Measurements from ENCODE around the gene DMGDH.

DMGDH gene

GRCh38 chr5:79062436-79062835, 7.0 kb downstream of the DMGDH start:
- Histone ChIP-seq H3K4me3 (ENCODE audit: low read length in 2 of 2) (no peak overlapping the region), H3K27me3 (ENCODE audit: control insufficient read depth in 1 of 2, insufficient read depth in 2 of 2, low read length in 2 of 2) (no peaks in the 10 kb centered on the region), H3K9ac (ENCODE audit: low read length in 2 of 2) (no peak overlapping the region), H3K36me3 (ENCODE audit: control insufficient read depth in 2 of 2, insufficient read depth in 2 of 2, low read length in 2 of 2) (no peaks in the 10 kb centered on the region), H3K4me1 (ENCODE audit: control insufficient read depth, insufficient read depth, low read length) (no peaks in the 10 kb centered on the region), H3K9me3 (ENCODE audit: control insufficient read depth in 2 of 2, low read length in 2 of 2) (no peaks in the 10 kb centered on the region), H3K27ac (ENCODE audit: low read length) (no peak overlapping the region)

DNA sequence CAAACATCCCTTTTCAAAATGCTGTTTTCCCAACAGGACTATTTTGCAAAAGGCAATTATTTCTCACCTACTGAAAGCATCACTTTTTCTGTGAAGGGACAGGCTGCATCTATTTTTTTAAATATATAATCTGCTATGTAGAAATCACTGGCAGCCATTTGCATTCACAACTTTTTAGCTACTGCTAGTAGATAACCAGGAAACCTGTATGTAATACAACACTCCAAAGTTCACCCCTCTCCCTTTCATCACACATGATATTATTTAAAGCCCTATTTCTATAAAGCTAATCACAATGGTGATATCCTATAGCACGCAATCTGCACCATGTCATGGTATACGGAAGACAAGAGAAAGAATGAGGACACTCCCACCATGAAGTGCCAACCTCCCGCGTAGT, 9.8 kb downstream of the DMGDH start:
- Histone ChIP-seq H3K27ac (ENCODE audit: low read length) (no peak overlapping the region), H3K9me3 (ENCODE audit: control insufficient read depth in 2 of 2, low read length in 2 of 2) (no peaks in the 10 kb centered on the region), H3K4me3 (ENCODE audit: low read length in 2 of 2) (no peak overlapping the region), H3K9ac (ENCODE audit: low read length in 2 of 2) (no peak overlapping the region), H3K36me3 (ENCODE audit: control insufficient read depth in 2 of 2, insufficient read depth in 2 of 2, low read length in 2 of 2) (no peaks in the 10 kb centered on the region), H3K4me1 (ENCODE audit: control insufficient read depth, insufficient read depth, low read length) (no peaks in the 10 kb centered on the region), H3K27me3 (ENCODE audit: control insufficient read depth in 1 of 2, insufficient read depth in 2 of 2, low read length in 2 of 2) (no peaks in the 10 kb centered on the region)

DNA sequence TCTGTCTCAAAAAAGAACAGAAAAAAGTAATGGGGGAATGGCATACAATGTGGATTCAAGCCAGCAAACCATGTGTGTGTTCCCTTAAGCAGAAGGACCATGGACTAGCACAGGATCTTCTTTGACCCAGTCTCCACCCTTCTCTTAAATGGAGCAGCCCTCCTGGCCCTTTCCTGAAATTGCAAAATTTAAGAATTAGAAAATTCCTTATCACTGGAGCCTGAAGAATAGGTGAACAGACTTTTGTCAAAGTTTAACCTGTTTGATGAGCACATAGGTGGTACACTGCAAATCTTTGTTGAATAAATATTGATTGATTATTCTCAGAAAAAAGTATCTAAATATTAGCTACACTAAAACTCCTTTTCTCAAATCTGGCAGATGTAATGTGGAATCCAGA, 12.6 kb downstream of the DMGDH start:
- Histone ChIP-seq H3K27me3 (ENCODE audit: control insufficient read depth in 1 of 2, insufficient read depth in 2 of 2, low read length in 2 of 2) (no peaks in the 10 kb centered on the region), H3K4me1 (ENCODE audit: control insufficient read depth, insufficient read depth, low read length) (no peaks in the 10 kb centered on the region), H3K27ac (ENCODE audit: low read length) (no peak overlapping the region), H3K36me3 (ENCODE audit: control insufficient read depth in 2 of 2, insufficient read depth in 2 of 2, low read length in 2 of 2) (peaks cover 0 to 2% of the 10 kb centered on the region in 2 donors), H3K9ac (ENCODE audit: low read length in 2 of 2) (no peak overlapping the region), H3K4me3 (ENCODE audit: low read length in 2 of 2) (no peak overlapping the region), H3K9me3 (ENCODE audit: control insufficient read depth in 2 of 2, low read length in 2 of 2) (peaks cover 0 to 3% of the 10 kb centered on the region in 2 donors)

- H3K4me1 ChIP-seq (ENCODE audit: control insufficient read depth, insufficient read depth, low read length), result no peaks in the 10 kb centered on the region
- no peaks in the 10 kb centered on the region for H3K27me3 ChIP-seq (ENCODE audit: control insufficient read depth in 1 of 2, insufficient read depth in 2 of 2, low read length in 2 of 2)
- H3K9me3 ChIP-seq (ENCODE audit: control insufficient read depth in 2 of 2, low read length in 2 of 2), result peaks cover 0 to 3% of the 10 kb centered on the region in 2 donors
- H3K36me3 ChIP-seq (ENCODE audit: control insufficient read depth in 2 of 2, insufficient read depth in 2 of 2, low read length in 2 of 2), result peaks cover 0 to 2% of the 10 kb centered on the region in 2 donors
- no peak overlapping the region for H3K4me3 ChIP-seq (ENCODE audit: low read length in 2 of 2)
- no peak overlapping the region for H3K9ac ChIP-seq (ENCODE audit: low read length in 2 of 2)
- no peak overlapping the region for H3K27ac ChIP-seq (ENCODE audit: low read length)
Measured at GRCh38 chr5:79055017-79055416, 14.5 kb downstream of the DMGDH start.

- H3K27me3 ChIP-seq (ENCODE audit: control insufficient read depth in 1 of 2, insufficient read depth in 2 of 2, low read length in 2 of 2), result no peaks in the 10 kb centered on the region
- H3K4me1 ChIP-seq (ENCODE audit: control insufficient read depth, insufficient read depth, low read length), result no peaks in the 10 kb centered on the region
- no peak overlapping the region for H3K27ac ChIP-seq (ENCODE audit: low read length)
- peaks cover 0 to 2% of the 10 kb centered on the region in 2 donors for H3K36me3 ChIP-seq (ENCODE audit: control insufficient read depth in 2 of 2, insufficient read depth in 2 of 2, low read length in 2 of 2)
- H3K9ac ChIP-seq (ENCODE audit: low read length in 2 of 2), result no peak overlapping the region
- H3K4me3 ChIP-seq (ENCODE audit: low read length in 2 of 2), result no peak overlapping the region
- H3K9me3 ChIP-seq (ENCODE audit: control insufficient read depth in 2 of 2, low read length in 2 of 2), result peaks cover 0 to 3% of the 10 kb centered on the region in 2 donors
Measured at GRCh38 chr5:79053321-79053720, 16.2 kb downstream of the DMGDH start.

DNA sequence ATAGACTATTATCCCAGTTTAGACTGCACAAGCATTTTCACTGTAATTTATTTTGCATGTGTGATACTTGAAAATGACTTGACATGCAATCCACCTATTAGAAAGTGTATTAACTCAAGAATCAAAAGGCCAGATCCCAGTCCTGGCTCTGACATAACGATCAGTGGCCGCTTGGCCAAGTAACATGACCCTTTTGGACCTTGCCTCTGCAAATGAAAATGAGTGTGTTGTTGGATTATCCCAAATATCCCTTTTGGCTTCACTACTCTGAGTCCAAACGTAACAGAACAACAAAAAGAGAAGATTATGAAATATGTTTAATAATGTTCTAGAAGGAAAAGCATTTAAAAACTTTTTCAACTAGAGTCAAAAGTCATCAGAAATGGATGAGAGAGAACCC, 19.0 kb downstream of the DMGDH start:
- no peak overlapping the region for H3K9ac ChIP-seq (ENCODE audit: low read length in 2 of 2)
- no peak overlapping the region for H3K4me3 ChIP-seq (ENCODE audit: low read length in 2 of 2)
- H3K4me1 ChIP-seq (ENCODE audit: control insufficient read depth, insufficient read depth, low read length), result no peaks in the 10 kb centered on the region
- peaks cover 0 to 2% of the 10 kb centered on the region in 2 donors for H3K36me3 ChIP-seq (ENCODE audit: control insufficient read depth in 2 of 2, insufficient read depth in 2 of 2, low read length in 2 of 2)
- no peak overlapping the region for H3K27ac ChIP-seq (ENCODE audit: low read length)
- H3K9me3 ChIP-seq (ENCODE audit: control insufficient read depth in 2 of 2, low read length in 2 of 2), result peaks cover 0 to 3% of the 10 kb centered on the region in 2 donors
- H3K27me3 ChIP-seq (ENCODE audit: control insufficient read depth in 1 of 2, insufficient read depth in 2 of 2, low read length in 2 of 2), result no peaks in the 10 kb centered on the region

DNA sequence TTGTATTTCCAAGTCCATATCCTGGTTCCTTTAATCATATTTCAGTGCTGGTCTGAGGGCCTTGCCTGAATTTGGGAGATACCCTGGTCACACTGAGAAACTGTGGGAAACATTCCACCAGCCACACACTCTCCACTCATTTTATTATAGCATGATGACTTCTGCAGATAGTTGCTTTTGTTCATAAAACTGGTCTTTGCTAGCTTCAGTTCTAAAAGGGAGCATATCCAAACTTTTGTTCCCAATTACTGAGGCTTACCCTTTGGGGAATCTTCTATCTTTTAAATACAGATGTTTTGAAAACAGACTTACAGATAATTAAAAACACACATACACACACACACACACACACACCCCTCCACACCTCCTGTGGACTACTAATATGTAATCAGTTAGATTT, 21.0 kb downstream of the DMGDH start:
- Histone ChIP-seq H3K36me3 (ENCODE audit: control insufficient read depth in 2 of 2, insufficient read depth in 2 of 2, low read length in 2 of 2) (peaks cover 0 to 2% of the 10 kb centered on the region in 2 donors), H3K9me3 (ENCODE audit: control insufficient read depth in 2 of 2, low read length in 2 of 2) (peaks cover 0 to 3% of the 10 kb centered on the region in 2 donors), H3K4me3 (ENCODE audit: low read length in 2 of 2) (no peak overlapping the region), H3K4me1 (ENCODE audit: control insufficient read depth, insufficient read depth, low read length) (no peaks in the 10 kb centered on the region), H3K27me3 (ENCODE audit: control insufficient read depth in 1 of 2, insufficient read depth in 2 of 2, low read length in 2 of 2) (no peaks in the 10 kb centered on the region), H3K27ac (ENCODE audit: low read length) (no peak overlapping the region), H3K9ac (ENCODE audit: low read length in 2 of 2) (no peak overlapping the region)

DNA sequence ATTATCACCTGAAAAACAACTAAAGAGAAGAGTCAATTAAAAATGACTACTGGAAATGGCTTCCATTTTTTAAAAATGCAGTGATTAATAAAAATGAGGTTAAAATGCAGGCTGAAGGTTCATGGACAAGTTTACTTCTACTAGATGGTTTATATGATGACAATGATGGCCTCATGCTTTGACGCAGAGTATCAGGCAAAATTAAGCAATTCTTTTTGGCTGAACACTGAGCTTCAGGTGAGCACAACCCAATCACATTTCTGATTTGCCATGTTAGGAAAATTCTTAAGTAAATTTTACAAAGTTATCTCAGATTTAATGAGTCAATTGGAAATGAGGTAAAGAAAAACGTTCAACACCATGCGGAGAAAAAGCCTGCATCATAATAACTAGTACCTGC, 22.3 kb downstream of the DMGDH start:
- Histone ChIP-seq H3K4me1 (ENCODE audit: control insufficient read depth, insufficient read depth, low read length) (no peaks in the 10 kb centered on the region), H3K27me3 (ENCODE audit: control insufficient read depth in 1 of 2, insufficient read depth in 2 of 2, low read length in 2 of 2) (no peaks in the 10 kb centered on the region), H3K9me3 (ENCODE audit: control insufficient read depth in 2 of 2, low read length in 2 of 2) (no peaks in the 10 kb centered on the region), H3K36me3 (ENCODE audit: control insufficient read depth in 2 of 2, insufficient read depth in 2 of 2, low read length in 2 of 2) (no peaks in the 10 kb centered on the region), H3K4me3 (ENCODE audit: low read length in 2 of 2) (no peak overlapping the region), H3K27ac (ENCODE audit: low read length) (no peak overlapping the region), H3K9ac (ENCODE audit: low read length in 2 of 2) (no peak overlapping the region)

GRCh38 chr5:79042188-79042587, 27.3 kb downstream of the DMGDH start:
- Histone ChIP-seq H3K9ac (ENCODE audit: low read length in 2 of 2) (no peak overlapping the region), H3K36me3 (ENCODE audit: control insufficient read depth in 2 of 2, insufficient read depth in 2 of 2, low read length in 2 of 2) (no peaks in the 10 kb centered on the region), H3K4me3 (ENCODE audit: low read length in 2 of 2) (no peak overlapping the region), H3K27me3 (ENCODE audit: control insufficient read depth in 1 of 2, insufficient read depth in 2 of 2, low read length in 2 of 2) (no peaks in the 10 kb centered on the region), H3K27ac (ENCODE audit: low read length) (no peak overlapping the region), H3K4me1 (ENCODE audit: control insufficient read depth, insufficient read depth, low read length) (no peaks in the 10 kb centered on the region), H3K9me3 (ENCODE audit: control insufficient read depth in 2 of 2, low read length in 2 of 2) (peaks cover 0 to 3% of the 10 kb centered on the region in 2 donors)

DNA sequence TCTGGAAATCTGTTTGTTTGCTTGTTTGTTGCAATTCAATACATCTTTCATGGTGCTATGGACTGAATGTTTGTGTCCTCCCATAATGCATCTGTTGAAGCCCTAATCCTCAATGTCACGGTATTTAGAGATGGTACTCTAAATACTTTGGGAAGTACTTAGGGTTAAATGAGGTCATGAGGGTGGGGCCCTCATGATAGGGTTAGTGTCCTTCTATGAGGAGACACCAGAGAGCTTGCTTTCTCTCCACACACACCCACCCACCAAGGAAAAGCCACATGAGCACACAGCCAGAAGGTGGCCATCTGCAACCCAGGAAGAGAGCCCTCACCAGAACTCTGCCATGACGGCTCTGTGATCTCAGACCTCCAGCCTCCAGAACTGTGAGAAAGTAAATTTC, 32.7 kb downstream of the DMGDH start:
- Histone ChIP-seq H3K27me3 (ENCODE audit: control insufficient read depth in 1 of 2, insufficient read depth in 2 of 2, low read length in 2 of 2) (no peaks in the 10 kb centered on the region), H3K4me3 (ENCODE audit: low read length in 2 of 2) (no peak overlapping the region), H3K9me3 (ENCODE audit: control insufficient read depth in 2 of 2, low read length in 2 of 2) (peaks cover 3 to 7% of the 10 kb centered on the region in 2 donors), H3K9ac (ENCODE audit: low read length in 2 of 2) (no peak overlapping the region), H3K4me1 (ENCODE audit: control insufficient read depth, insufficient read depth, low read length) (no peaks in the 10 kb centered on the region), H3K36me3 (ENCODE audit: control insufficient read depth in 2 of 2, insufficient read depth in 2 of 2, low read length in 2 of 2) (no peaks in the 10 kb centered on the region), H3K27ac (ENCODE audit: low read length) (no peak overlapping the region)

DNA sequence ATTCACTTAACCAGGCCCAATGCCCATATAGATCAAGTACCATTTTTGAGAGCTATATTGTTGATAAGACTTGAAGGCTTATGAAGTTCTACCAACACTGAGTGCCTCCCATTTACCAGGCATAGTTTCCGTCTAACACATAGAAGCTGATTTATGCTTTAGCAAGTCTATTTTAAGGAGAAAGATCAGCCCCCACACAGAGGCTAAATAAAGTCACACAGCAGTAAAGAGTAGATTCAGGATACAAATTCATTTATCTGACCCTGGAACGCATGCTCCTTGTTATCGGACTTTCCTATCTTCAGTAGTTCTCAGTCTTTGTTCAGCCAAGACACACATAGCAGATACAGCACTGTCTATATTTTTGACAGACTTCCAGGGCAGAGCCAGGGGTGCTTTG, 34.2 kb downstream of the DMGDH start:
- no peaks in the 10 kb centered on the region for H3K36me3 ChIP-seq (ENCODE audit: control insufficient read depth in 2 of 2, insufficient read depth in 2 of 2, low read length in 2 of 2)
- no peaks in the 10 kb centered on the region for H3K27me3 ChIP-seq (ENCODE audit: control insufficient read depth in 1 of 2, insufficient read depth in 2 of 2, low read length in 2 of 2)
- no peak overlapping the region for H3K4me3 ChIP-seq (ENCODE audit: low read length in 2 of 2)
- H3K9me3 ChIP-seq (ENCODE audit: control insufficient read depth in 2 of 2, low read length in 2 of 2), result peaks cover 3 to 7% of the 10 kb centered on the region in 2 donors
- H3K4me1 ChIP-seq (ENCODE audit: control insufficient read depth, insufficient read depth, low read length), result no peaks in the 10 kb centered on the region
- H3K27ac ChIP-seq (ENCODE audit: low read length), result no peak overlapping the region
- no peak overlapping the region for H3K9ac ChIP-seq (ENCODE audit: low read length in 2 of 2)

All from stomach smooth muscle (tissue), 2 donors.